ENCODE results near the gene FASTK.

DNA sequence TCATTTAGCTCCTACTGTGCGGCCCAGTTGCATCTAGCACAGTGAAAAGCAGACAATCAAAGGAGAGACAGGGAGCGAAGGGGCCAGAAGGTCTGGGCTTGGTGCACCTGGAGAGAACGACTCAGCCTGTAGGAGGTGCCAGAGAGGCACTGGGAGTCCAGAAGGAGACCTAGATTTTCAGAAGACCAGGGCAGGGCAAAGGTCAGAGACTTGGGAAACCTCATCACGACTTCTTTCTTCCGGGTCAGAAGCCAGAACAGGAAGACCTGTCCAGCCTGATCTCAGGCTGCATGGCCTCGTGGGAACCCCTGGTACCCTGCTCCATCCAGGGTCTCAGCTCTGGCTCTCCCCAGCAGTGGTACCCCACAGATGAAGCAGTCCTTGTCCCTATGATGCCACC lies 10.8 kb upstream of the FASTK start:
- TF ChIP-seq, protein P1, sequence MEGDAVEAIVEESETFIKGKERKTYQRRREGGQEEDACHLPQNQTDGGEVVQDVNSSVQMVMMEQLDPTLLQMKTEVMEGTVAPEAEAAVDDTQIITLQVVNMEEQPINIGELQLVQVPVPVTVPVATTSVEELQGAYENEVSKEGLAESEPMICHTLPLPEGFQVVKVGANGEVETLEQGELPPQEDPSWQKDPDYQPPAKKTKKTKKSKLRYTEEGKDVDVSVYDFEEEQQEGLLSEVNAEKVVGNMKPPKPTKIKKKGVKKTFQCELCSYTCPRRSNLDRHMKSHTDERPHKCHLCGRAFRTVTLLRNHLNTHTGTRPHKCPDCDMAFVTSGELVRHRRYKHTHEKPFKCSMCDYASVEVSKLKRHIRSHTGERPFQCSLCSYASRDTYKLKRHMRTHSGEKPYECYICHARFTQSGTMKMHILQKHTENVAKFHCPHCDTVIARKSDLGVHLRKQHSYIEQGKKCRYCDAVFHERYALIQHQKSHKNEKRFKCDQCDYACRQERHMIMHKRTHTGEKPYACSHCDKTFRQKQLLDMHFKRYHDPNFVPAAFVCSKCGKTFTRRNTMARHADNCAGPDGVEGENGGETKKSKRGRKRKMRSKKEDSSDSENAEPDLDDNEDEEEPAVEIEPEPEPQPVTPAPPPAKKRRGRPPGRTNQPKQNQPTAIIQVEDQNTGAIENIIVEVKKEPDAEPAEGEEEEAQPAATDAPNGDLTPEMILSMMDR (optimal IDR thresholded peaks at IDR 0.05 in 1 of 3, IDR thresholded peaks at IDR 0.05 in 1 of 3, conservative IDR thresholded peaks at IDR 0.05 in 1 of 3; ENCODE audit: extremely low read depth in 1 of 3, insufficient read depth in 2 of 3, low read length in 3 of 3) = peak in 2 of 3 experiments; percentile 68 to 77
- no peak for TF ChIP-seq EZH2 (IDR thresholded peaks at IDR 0.05; ENCODE audit: low read length)

Measured in keratinocyte (primary cell).